Measurements from ENCODE around the gene WASF3.

DNA sequence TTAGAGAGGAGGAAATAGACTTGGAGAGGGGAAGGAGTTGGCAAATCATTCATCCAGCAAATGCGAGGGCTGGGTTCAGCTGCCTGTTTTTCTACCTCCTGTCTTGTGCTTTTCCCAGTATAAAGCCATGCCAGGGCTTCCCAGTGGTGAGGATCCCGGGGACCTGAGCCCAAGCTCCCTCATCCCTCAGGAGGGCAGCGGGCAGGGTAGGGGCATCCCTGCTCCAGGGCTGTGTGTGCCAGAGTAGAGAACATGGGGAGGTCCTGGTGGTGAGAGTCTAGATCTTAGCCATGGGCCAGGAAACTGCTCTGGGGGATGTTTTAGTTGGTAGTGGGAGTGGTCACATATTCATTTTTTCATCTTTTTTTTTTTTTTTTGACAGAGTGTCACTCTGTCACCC, 159.5 kb downstream of the WASF3 start:
- no peak for TF ChIP-seq CTCF (IDR thresholded peaks at IDR 0.05)
- no peak for TF ChIP-seq EZH2 (IDR thresholded peaks at IDR 0.05)
